Measurements from ENCODE around the gene DOHH.
"Not testable (repeated sequence)": the region's sequence is repeated elsewhere in the genome, so short reads cannot be mapped to it uniquely, and the experiment has no call there.

DOHH gene

DNA sequence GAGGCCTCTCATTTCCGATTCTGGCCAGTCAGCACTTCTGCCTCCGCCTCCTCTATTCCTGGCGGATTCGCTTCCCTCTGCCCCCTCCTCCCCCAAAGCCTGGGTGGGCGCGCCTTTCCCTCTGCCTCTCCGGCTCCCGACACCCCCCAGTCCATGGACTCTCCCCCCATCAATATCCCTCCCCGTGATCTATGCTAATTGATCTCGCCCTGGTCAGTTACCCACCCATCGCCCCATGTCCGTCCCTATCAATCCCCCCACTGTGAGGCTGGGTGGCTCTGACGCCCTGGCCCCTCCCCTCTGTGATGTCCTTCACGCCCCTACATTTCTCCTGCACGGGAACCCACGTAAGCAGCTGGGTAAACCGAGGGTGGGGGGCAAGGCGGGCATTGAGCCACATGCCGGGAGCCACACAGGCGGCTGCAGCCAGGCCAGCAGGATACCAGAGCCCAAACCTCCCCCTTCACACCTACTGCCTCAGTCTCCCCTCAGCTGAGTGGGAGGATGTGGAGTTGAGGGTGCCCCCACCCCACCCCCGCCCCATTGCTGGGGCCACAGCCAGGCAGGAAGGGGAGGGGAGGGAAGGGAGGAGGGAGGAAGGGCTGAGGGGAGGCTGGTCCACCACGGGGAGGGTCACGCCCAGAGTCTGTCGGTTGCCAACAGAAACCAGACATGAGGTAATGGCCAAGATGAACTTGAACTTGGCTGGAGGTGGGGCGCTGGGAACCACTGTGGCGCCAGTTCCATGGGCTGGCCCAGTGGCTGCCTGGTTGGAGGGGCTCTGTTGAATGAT lies 41.2 kb downstream of the DOHH start:
- DNase-seq (ENCODE audit: low read depth in 3 of 3) = no peak

GRCh38 chr19:3458229-3459088 lies 42.0 kb downstream of the DOHH start:
- DNase-seq (ENCODE audit: low read depth in 3 of 3) = no peak

- no peak for DNase-seq (ENCODE audit: low read depth in 3 of 3)
Measured at GRCh38 chr19:3457528-3458228, 42.8 kb downstream of the DOHH start.

GRCh38 chr19:3456925-3457527 lies 43.4 kb downstream of the DOHH start:
- DNase-seq (ENCODE audit: low read depth in 3 of 3) = no peak

- no peak for DNase-seq (ENCODE audit: low read depth in 3 of 3)
Measured at GRCh38 chr19:3455960-3456601, 44.4 kb downstream of the DOHH start.

DNA sequence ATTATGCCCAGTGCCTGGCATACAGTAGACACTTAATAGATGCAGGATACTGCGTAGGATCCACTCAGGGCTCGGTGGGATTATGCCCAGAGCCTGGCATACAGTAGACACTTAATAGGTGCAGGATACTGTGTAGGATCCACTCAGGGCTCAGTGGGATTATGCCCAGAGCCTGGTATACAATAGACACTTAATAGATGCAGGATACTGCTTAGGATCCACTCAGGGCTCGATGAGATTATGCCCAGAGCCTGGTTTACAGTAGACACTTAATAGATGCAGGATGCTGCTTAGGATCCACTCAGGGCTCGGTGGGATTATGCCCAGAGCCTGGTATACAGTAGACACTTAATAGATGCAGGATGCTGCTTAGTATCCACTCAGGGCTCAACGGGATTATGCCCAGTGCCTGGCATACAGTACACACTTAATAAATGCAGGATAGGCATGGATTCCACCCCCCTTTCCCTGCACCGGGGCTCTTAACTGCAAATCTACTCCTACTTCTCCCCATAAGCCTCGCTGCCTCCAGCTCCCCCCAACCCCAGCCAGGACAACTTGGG lies 45.0 kb downstream of the DOHH start:
- no peak for DNase-seq (ENCODE audit: low read depth in 3 of 3)

- no peak for DNase-seq (ENCODE audit: low read depth in 3 of 3)
Measured at GRCh38 chr19:3454656-3455392, 45.6 kb downstream of the DOHH start.

DNA sequence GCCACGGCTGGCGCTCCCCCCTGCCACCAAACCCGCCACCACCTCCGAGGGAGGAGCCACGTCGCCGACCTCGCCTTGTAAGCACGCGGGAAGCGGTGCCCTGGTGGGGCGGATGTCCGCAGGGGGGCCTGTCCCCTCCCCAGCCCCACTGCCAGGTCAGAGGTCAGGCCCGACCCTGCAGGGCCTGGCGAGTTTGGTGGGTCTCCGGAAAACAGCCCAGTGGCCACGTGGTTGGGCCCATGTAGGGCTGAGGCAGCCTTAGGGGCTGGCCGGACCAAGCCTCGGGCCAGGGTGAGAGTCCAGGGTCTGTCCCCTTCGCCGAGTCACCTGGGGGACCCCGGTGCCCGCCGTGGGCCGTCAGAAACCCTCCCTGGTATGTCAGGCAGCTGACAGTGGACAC lies 46.6 kb downstream of the DOHH start:
- no peak for DNase-seq (ENCODE audit: low read depth in 3 of 3)

GRCh38 chr19:3452942-3453214 lies 47.6 kb downstream of the DOHH start:
- not testable (repeated sequence) for DNase-seq (ENCODE audit: low read depth in 3 of 3)

GRCh38 chr19:3452171-3452941 lies 48.1 kb downstream of the DOHH start:
- no peak for DNase-seq (ENCODE audit: low read depth in 3 of 3)

GRCh38 chr19:3451451-3451866 lies 49.0 kb downstream of the DOHH start:
- DNase-seq (ENCODE audit: low read depth in 3 of 3) = no peak

DNA sequence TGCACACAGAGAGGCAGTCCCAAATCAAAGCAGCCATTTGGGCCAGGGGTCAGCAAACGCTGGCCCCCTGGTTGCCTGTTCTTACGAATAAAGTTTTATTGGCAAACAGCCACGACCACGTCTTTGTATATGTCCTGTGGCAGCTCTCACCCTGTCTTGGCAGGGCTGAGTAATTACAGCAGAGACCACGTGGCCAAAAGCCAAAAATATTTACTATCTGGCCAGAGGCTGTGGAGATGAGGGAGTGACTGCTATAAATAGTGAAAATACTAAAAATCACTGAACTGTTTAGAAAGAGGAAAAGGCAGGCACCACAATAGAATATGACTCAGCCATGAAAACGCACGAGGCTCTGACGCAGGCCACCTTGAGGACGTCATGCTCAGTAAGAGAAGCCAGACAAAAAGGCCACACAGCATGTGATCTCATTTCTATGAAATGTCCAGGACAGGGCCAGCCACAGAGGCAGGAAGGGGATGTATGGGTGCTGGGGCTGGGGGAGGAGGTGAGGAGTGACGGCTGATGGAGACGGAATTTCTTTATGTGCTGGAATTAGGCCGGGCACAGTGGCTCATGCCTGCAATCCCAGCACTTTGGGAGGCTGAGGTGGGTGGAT lies 49.6 kb downstream of the DOHH start:
- no peak for DNase-seq (ENCODE audit: low read depth in 3 of 3)

GRCh38 chr19:3448616-3449334 lies 51.7 kb downstream of the DOHH start:
- no peak for DNase-seq (ENCODE audit: low read depth in 3 of 3)

- DNase-seq (ENCODE audit: low read depth in 3 of 3) = not testable (repeated sequence)
Measured at GRCh38 chr19:3446657-3447056, 53.8 kb downstream of the DOHH start.

DNA sequence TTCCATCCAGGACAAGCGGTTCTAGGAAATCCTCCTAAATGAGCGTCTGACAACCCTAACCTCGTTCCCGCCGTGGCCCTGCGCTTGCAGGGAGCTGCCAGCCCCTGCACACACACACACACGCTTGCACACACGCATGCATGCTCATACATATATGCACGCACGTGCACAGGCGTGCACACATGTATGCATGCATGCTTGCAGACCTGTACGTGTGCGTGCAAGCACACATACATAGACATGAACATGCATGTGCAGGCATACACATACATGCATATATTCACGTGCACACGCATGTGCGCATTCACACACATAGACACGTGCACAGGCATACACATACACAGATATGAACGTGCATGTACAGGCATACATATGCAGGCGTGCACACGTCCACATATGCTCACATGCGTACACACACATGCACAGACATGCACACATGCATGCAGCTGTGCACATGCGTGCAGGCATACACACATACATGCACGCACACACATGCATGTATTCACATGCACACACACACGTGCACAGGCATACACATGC lies 55.7 kb downstream of the DOHH start:
- no peak for DNase-seq (ENCODE audit: low read depth in 3 of 3)

GRCh38 chr19:3443840-3444694 lies 56.4 kb downstream of the DOHH start:
- no peak for DNase-seq (ENCODE audit: low read depth in 3 of 3)

- DNase-seq (ENCODE audit: low read depth in 3 of 3) = no peak
Measured at GRCh38 chr19:3442487-3443071, 57.9 kb downstream of the DOHH start.
